Cardiac fibroblast (primary cell): Measurements from ENCODE around the gene TMEM255B.
A peak's percentile ranks its signal among the peaks of the same experiment; 100 is the strongest.

ENCODE experiments used
- DNase-seq, 2 donors: peaks; one replicate each; pipeline versions ENCODE4 v3.0.0 to v3.0.0-alpha.2; 2010; ENCODE audit warnings: low read depth in 2 of 2
- H3K4me3 ChIP-seq, 2 donors: replicated peaks in 1 of 2; 1 replicate in 1 of 2; 2 replicates in 1 of 2; pipeline ENCODE4 v1.5.1; 2011; ENCODE audit warnings: low read depth in 2 of 2, low read length in 2 of 2, mild to moderate bottlenecking in 2 of 2, moderate library complexity in 1 of 2
- CTCF ChIP-seq: IDR thresholded peaks from one replicate; pipeline ENCODE4 v1.5.1; 2011; ENCODE audit warnings: low read depth, mild to moderate bottlenecking, low read length, inconsistent platforms

TMEM255B gene

GRCh38 chr13:113736258-113736731, 22.7 kb upstream of the TMEM255B start:
- no peak for TF ChIP-seq CTCF
- H3K4me3 ChIP-seq: no peak overlapping the region
- no peak for DNase-seq

- no peak for DNase-seq
- H3K4me3 ChIP-seq: no peak overlapping the region
- no peak for TF ChIP-seq CTCF
Observed at GRCh38 chr13:113737803-113738202, 21.2 kb upstream of the TMEM255B start.

- DNase-seq: no peak
- no peak for TF ChIP-seq CTCF
- no peak overlapping the region for H3K4me3 ChIP-seq
Observed at GRCh38 chr13:113739527-113740285, 19.3 kb upstream of the TMEM255B start.

GRCh38 chr13:113740286-113740556, 18.8 kb upstream of the TMEM255B start:
- TF ChIP-seq CTCF: no peak
- no peak overlapping the region for H3K4me3 ChIP-seq
- no peak for DNase-seq

- DNase-seq: no peak
- H3K4me3 ChIP-seq: no peak overlapping the region
- TF ChIP-seq CTCF: no peak
Observed at GRCh38 chr13:113740661-113741060, 18.4 kb upstream of the TMEM255B start.

GRCh38 chr13:113741191-113741668, 17.8 kb upstream of the TMEM255B start:
- TF ChIP-seq CTCF: no peak
- no peak for DNase-seq
- H3K4me3 ChIP-seq: no peak overlapping the region

GRCh38 chr13:113742000-113742441, 17.0 kb upstream of the TMEM255B start:
- TF ChIP-seq CTCF: peak; percentile 24
- H3K4me3 ChIP-seq: no peak overlapping the region
- peak; percentile 36 to 64 for DNase-seq
